ENCODE data around the gene GUCA2B. TPM values are rescaled to one million over a fixed set of nuclear protein-coding genes. Genes with fewer than 3 reads are reported as not detected.

The GUCA2B gene
- total RNA-seq, 1 experiment from 2014 or later = not detected

DNA sequence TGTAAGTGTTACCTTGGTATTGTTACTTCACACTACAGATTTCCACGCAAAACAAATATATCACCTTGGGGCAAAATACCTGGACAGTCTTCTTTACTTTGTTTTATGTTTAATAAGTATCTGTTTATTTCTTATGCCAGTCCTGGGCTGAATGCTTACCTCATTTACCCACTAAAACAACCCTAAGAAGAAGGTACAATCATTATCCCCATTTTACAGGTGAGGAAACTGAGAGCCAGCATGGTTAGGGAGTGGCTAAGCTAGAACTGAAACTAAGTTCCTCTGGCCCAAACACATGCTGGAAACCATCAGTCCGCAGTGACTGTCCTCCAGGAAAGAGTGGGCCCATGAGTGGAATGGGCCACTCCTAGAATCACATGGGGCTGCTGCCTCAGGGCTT, 13.0 kb upstream of the GUCA2B start:
- Histone ChIP-seq H3K4me1 (ENCODE audit: control insufficient read depth, insufficient read depth, low read length) (no peaks in the 10 kb centered on the region), H3K4me3 (ENCODE audit: low read depth in 2 of 2, low read length in 2 of 2) (no peak overlapping the region), H3K27ac (ENCODE audit: low read length) (no peak overlapping the region), H3K9me3 (ENCODE audit: control insufficient read depth, insufficient read depth, low read depth, low read length) (no peaks in the 10 kb centered on the region), H3K36me3 (ENCODE audit: control insufficient read depth, insufficient read depth, low read length) (no peaks in the 10 kb centered on the region), H3K27me3 (ENCODE audit: control insufficient read depth, insufficient read depth, low read length) (peaks cover 3% of the 10 kb centered on the region; the same call in 1 of the 2 replicates)
- BruUV-seq (replicated peaks) = no TSS peak
- ChIA-PET CTCF (no interaction called here), POLR2A (no interaction called here)
- TF ChIP-seq, protein P1, sequence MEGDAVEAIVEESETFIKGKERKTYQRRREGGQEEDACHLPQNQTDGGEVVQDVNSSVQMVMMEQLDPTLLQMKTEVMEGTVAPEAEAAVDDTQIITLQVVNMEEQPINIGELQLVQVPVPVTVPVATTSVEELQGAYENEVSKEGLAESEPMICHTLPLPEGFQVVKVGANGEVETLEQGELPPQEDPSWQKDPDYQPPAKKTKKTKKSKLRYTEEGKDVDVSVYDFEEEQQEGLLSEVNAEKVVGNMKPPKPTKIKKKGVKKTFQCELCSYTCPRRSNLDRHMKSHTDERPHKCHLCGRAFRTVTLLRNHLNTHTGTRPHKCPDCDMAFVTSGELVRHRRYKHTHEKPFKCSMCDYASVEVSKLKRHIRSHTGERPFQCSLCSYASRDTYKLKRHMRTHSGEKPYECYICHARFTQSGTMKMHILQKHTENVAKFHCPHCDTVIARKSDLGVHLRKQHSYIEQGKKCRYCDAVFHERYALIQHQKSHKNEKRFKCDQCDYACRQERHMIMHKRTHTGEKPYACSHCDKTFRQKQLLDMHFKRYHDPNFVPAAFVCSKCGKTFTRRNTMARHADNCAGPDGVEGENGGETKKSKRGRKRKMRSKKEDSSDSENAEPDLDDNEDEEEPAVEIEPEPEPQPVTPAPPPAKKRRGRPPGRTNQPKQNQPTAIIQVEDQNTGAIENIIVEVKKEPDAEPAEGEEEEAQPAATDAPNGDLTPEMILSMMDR (IDR thresholded peaks at IDR 0.05) = no peak
- in situ Hi-C loops (cut with HindIII; ENCODE audit: low pct_unique_long_range_greater_than_20kb, low sequenced_read_pairs) (no loop called here), intact Hi-C loops (cut with micrococcal nuclease; ENCODE audit: unreplicated experiment) (no loop called here)
- DNase-seq (ENCODE audit: low read depth, low spot score) (no peak), ATAC-seq (no peak)

- intact Hi-C loops (cut with micrococcal nuclease; ENCODE audit: unreplicated experiment) = no loop called here
- POLR2A ChIA-PET = no interaction called here
- in situ Hi-C loops (cut with HindIII; ENCODE audit: low pct_unique_long_range_greater_than_20kb, low sequenced_read_pairs) = no loop called here
- Histone ChIP-seq H3K4me1 (ENCODE audit: control insufficient read depth, insufficient read depth, low read length) (no peaks in the 10 kb centered on the region), H3K4me3 (ENCODE audit: low read depth in 2 of 2, low read length in 2 of 2) (no peak overlapping the region), H3K9me3 (ENCODE audit: control insufficient read depth, insufficient read depth, low read depth, low read length) (no peaks in the 10 kb centered on the region), H3K27ac (ENCODE audit: low read length) (no peak overlapping the region), H3K27me3 (ENCODE audit: control insufficient read depth, insufficient read depth, low read length) (no peaks in the 10 kb centered on the region; the same call in 1 of the 2 replicates), H3K36me3 (ENCODE audit: control insufficient read depth, insufficient read depth, low read length) (no peaks in the 10 kb centered on the region)
- TF ChIP-seq TCF7L2 (IDR thresholded peaks at IDR 0.05; ENCODE audit: low read depth, low read length) (no peak), SIN3A (IDR thresholded peaks at IDR 0.05; ENCODE audit: borderline replicate concordance, insufficient read depth, low read depth, low read length) (no peak), POLR2AphosphoS5 (IDR thresholded peaks at IDR 0.05; ENCODE audit: low read depth, low read length) (no peak)
- CTCF ChIA-PET = no interaction called here
- BruUV-seq (replicated peaks) = no TSS peak
- ATAC-seq = no peak
- no peak for DNase-seq (ENCODE audit: low read depth, low spot score)
Measured at GRCh38 chr1:42141978-42142377, 11.2 kb upstream of the GUCA2B start.

DNA sequence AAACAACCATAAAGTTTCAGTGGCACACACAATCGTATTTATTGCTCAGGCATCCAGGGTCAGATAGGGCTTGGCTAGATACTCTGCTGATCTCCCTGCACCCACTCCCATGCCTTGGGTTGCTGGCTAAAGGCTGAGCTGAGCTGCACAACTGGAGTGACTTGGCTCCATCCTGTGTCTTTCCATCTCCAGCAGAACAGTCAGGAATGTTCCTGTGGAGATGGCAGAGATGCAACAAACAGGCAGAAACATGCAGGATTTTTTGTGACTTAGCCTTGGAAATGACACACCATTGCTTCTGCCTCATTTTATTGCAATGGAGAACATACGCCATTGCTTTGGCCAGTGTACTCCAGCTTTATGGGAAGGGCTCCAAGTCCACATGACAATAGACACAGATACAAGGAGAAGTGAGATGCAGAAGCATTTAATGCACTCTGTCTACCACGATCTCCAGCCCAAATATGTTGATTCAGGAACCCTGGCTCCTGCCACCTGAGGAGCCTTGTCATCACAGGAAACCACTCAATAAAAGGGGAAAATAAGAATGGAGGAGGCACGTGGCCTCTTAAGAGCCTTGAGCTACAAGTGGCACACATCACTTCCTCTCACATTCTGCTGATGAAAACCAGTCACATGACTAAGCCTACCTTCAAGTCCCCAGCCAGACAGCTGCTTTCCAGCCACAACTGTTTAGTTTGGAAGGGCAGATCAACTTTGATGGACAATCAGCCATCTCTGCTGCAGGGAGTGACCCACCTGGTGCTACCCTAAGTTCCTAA, 10.1 kb upstream of the GUCA2B start:
- Histone ChIP-seq H3K4me3 (ENCODE audit: low read depth in 2 of 2, low read length in 2 of 2) (no peak overlapping the region), H3K36me3 (ENCODE audit: control insufficient read depth, insufficient read depth, low read length) (no peaks in the 10 kb centered on the region), H3K9me3 (ENCODE audit: control insufficient read depth, insufficient read depth, low read depth, low read length) (no peaks in the 10 kb centered on the region), H3K27ac (ENCODE audit: low read length) (no peak overlapping the region), H3K27me3 (ENCODE audit: control insufficient read depth, insufficient read depth, low read length) (no peaks in the 10 kb centered on the region; the same call in 1 of the 2 replicates), H3K4me1 (ENCODE audit: control insufficient read depth, insufficient read depth, low read length) (no peaks in the 10 kb centered on the region)
- no TSS peak for BruUV-seq (replicated peaks)
- ATAC-seq = no peak
- in situ Hi-C loops (cut with HindIII; ENCODE audit: low pct_unique_long_range_greater_than_20kb, low sequenced_read_pairs) = no loop called here
- DNase-seq (ENCODE audit: low read depth, low spot score) = no peak
- no peak for TF ChIP-seq SIN3A (IDR thresholded peaks at IDR 0.05; ENCODE audit: borderline replicate concordance, insufficient read depth, low read depth, low read length)
- TF ChIP-seq, protein P1 (IDR thresholded peaks at IDR 0.05) = no peak
- no peak for TF ChIP-seq TCF7L2 (IDR thresholded peaks at IDR 0.05; ENCODE audit: low read depth, low read length)
- no peak for TF ChIP-seq REST (IDR thresholded peaks at IDR 0.05; ENCODE audit: insufficient read depth in 1 of 2, low read depth in 2 of 2, low read length in 1 of 2)
- TF ChIP-seq POLR2AphosphoS5 (IDR thresholded peaks at IDR 0.05; ENCODE audit: low read depth, low read length) = no peak
- ChIA-PET POLR2A (no interaction called here), CTCF (no interaction called here)
- intact Hi-C loops (cut with micrococcal nuclease; ENCODE audit: unreplicated experiment) = no loop called here
